NCI-H2196 treated with DMSO at 0.1 percent for 48 hours (cell line): Measurements from ENCODE around the gene C15orf40.
"Not testable (repeated sequence)": the region's sequence is repeated elsewhere in the genome, so short reads cannot be mapped to it uniquely, and the experiment has no call there.

Experiments used
- DNase-seq: peaks from one replicate; lab custom pipeline; 2025; ENCODE audit not compliant: unreplicated experiment; lab: John Stamatoyannopoulos, UW

Gene C15orf40

DNA sequence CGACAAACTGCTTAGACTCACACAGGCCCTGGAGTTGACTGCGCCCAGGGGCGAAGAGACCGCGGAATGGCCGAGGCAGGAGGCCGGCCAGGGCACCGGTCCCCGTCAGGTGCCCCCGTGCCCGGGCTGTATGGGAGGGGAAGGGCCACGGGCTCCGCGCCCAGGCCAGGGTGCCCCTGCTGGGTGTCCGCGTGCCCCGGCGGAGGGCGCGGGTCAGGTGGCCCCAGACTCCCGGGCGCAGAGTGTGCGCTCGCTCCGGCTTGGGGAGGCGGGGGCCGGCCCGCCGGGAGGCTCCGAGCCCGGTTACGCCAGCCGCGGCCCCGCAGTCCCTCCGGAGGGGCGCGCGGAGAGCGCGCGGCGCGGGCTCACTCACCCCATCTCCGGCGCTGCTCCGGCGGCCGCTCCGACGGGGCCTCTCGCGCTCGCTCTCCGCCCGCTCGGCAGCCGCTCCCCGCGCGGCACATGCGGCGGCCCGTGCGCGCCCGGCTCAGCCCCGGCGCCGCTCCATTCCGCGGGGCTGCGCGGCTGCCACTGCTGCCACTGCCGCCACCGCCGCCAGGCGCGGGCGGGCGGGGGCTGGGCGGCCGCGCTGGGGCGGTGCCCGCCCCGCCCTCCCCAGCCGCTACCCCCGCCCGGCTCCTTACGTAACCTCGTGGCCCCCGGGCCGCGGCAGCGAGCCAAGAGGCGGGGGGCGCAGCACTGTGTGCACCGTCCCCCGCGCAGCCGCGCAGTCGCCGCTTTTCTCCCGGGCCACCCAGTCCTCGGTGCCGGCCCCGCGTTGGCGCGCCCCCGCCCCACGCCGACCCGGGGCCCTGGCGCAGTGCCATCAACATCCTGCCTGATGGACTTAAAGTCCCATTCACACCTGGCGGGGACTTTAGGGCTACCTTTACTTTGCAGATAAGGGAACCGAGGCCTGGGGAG is 59.0 kb downstream of the C15orf40 start, which contains the start of gene HOMER2:
HOMER2 (minus strand) TSS at position 563 of the 924 bp plus-strand sequence; CDS start at position 378, 185 bp downstream.
- DNase-seq, result no peak

GRCh38 chr15:82951472-82952157 is 59.8 kb downstream of the C15orf40 start:
- no peak for DNase-seq

- DNase-seq, result no peak
Observed at GRCh38 chr15:82950746-82951370, 60.6 kb downstream of the C15orf40 start.

GRCh38 chr15:82950295-82950694 is 61.1 kb downstream of the C15orf40 start:
- DNase-seq, result no peak

- no peak for DNase-seq
Observed at GRCh38 chr15:82946155-82946701, 65.2 kb downstream of the C15orf40 start.

GRCh38 chr15:82945326-82945725 is 66.1 kb downstream of the C15orf40 start:
- DNase-seq, result no peak

- no peak for DNase-seq
Observed at GRCh38 chr15:82944821-82945220, 66.6 kb downstream of the C15orf40 start.

GRCh38 chr15:82944056-82944455 is 67.4 kb downstream of the C15orf40 start:
- DNase-seq, result no peak

DNA sequence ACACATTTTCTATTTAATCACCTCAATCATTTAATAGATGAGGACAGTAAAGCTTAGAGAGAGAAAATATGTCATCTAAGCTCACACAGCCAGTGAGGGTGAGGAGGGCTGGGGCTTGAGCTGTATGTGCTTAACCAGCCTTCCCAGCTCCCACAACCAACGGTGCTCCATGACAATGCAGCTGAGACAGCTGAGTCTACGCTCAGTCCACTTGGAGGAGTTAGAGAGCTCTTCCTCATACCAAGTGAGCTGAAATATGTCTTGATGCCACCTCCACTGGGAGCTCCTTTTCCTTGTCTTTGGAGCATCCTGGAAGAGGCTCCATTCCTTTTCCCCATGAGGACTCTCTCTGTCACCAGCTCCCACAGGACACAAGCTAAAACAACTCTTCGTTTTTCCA is 68.3 kb downstream of the C15orf40 start:
- DNase-seq, result no peak

- DNase-seq, result no peak
Observed at GRCh38 chr15:82942691-82943090, 68.7 kb downstream of the C15orf40 start.

GRCh38 chr15:82939678-82940077 is 71.8 kb downstream of the C15orf40 start:
- DNase-seq, result not testable (repeated sequence)
